Mesenchymal stem cell (in vitro differentiated cells and primary cell): ENCODE data around the gene USP20.
A peak's percentile ranks its signal among the peaks of the same experiment; 100 is the strongest.

Experiments
- DNase-seq: peaks from one replicate; pipeline ENCODE4 v3.0.0-alpha.2; 2013
- H2AFZ ChIP-seq: one replicate; pipeline ENCODE4 v1.6.1; 2013; ENCODE audit warnings: low read depth, mild to moderate bottlenecking, control low read depth, inconsistent platforms, low read length, moderate library complexity
- H2AK5ac ChIP-seq: 2 replicates; pipeline ENCODE4 v1.6.1; 2013; ENCODE audit warnings: low read length, moderate library complexity, mild to moderate bottlenecking, inconsistent platforms; ENCODE audit not compliant: severe bottlenecking
- H2BK120ac ChIP-seq: one replicate; pipeline ENCODE4 v1.6.1; 2013; ENCODE audit warnings: low read depth, mild to moderate bottlenecking, inconsistent platforms, low read length, moderate library complexity
- H2BK12ac ChIP-seq, 2 experiments: one replicate each; pipeline ENCODE4 v1.6.1; 2013; ENCODE audit warnings: inconsistent platforms in 2 of 2, low read length in 2 of 2, mild to moderate bottlenecking in 2 of 2, moderate library complexity in 2 of 2, control low read depth in 1 of 2
- H2BK15ac ChIP-seq: one replicate; pipeline ENCODE4 v1.6.1; 2013; ENCODE audit warnings: mild to moderate bottlenecking, low read depth, inconsistent platforms; ENCODE audit not compliant: poor library complexity, severe bottlenecking
- H2BK5ac ChIP-seq: 2 replicates; pipeline ENCODE4 v1.6.1; 2013; ENCODE audit warnings: low read depth, mild to moderate bottlenecking, low read length, control low read depth, inconsistent platforms; ENCODE audit not compliant: poor library complexity, severe bottlenecking
- H3K14ac ChIP-seq, 2 experiments: one replicate each; pipeline ENCODE4 v1.6.1; 2013; ENCODE audit warnings: inconsistent platforms in 2 of 2, low read length in 2 of 2, control low read depth in 1 of 2, mild to moderate bottlenecking in 1 of 2, moderate library complexity in 1 of 2
- H3K18ac ChIP-seq, 2 experiments: one replicate each; pipeline ENCODE4 v1.6.1; 2013; ENCODE audit warnings: inconsistent platforms in 2 of 2, low read length in 2 of 2, control low read depth in 1 of 2, low read depth in 1 of 2, mild to moderate bottlenecking in 1 of 2
- H3K23ac ChIP-seq, 2 experiments: one replicate each; pipeline ENCODE4 v1.6.1; 2013; ENCODE audit warnings: inconsistent platforms in 2 of 2, low read length in 2 of 2, mild to moderate bottlenecking in 2 of 2, moderate library complexity in 2 of 2, control low read depth in 1 of 2
- H3K27ac ChIP-seq: 2 replicates; pipeline ENCODE4 v1.5.1; 2013; ENCODE audit warnings: mild to moderate bottlenecking, moderate library complexity, low read length, control low read depth, inconsistent platforms; ENCODE audit not compliant: poor library complexity, severe bottlenecking
- H3K27me3 ChIP-seq, 2 experiments: 2 replicates each; pipeline versions ENCODE4 v1.6.1 to v1.7.0; 2013; ENCODE audit warnings: low read length in 2 of 2, mild to moderate bottlenecking in 2 of 2, moderate library complexity in 2 of 2, control low read depth in 1 of 2, inconsistent platforms in 1 of 2; ENCODE audit not compliant: control insufficient read depth in 1 of 2, insufficient read depth in 1 of 2
- H3K36me3 ChIP-seq, 2 experiments: 2 replicates each; pipeline versions ENCODE4 v1.6.1 to v1.7.0; 2013; ENCODE audit warnings: low read length in 2 of 2, control low read depth in 1 of 2, inconsistent platforms in 1 of 2, low read depth in 1 of 2, mild to moderate bottlenecking in 1 of 2; ENCODE audit not compliant: insufficient read depth in 2 of 2, control insufficient read depth in 1 of 2
- H3K4ac ChIP-seq, 2 experiments: one replicate each; pipeline ENCODE4 v1.6.1; 2013; ENCODE audit warnings: inconsistent platforms in 2 of 2, low read length in 2 of 2, mild to moderate bottlenecking in 2 of 2, moderate library complexity in 2 of 2, control low read depth in 1 of 2, low read depth in 1 of 2
- H3K4me1 ChIP-seq: 2 replicates; pipeline ENCODE4 v1.6.1; 2013; ENCODE audit warnings: low read depth, low read length, control low read depth; ENCODE audit not compliant: control insufficient read depth, insufficient read depth
- H3K4me2 ChIP-seq: 2 replicates; pipeline ENCODE4 v1.6.1; 2013; ENCODE audit warnings: low read length, mild to moderate bottlenecking, inconsistent platforms; ENCODE audit not compliant: poor library complexity, severe bottlenecking
- H3K4me3 ChIP-seq, 2 experiments: 2 replicates each; pipeline versions ENCODE4 v1.5.1 to v1.7.0; 2013; ENCODE audit warnings: low read length in 2 of 2, mild to moderate bottlenecking in 2 of 2, control low read depth in 1 of 2, low read depth in 1 of 2; ENCODE audit not compliant: insufficient read depth in 1 of 2
- H3K79me1 ChIP-seq: replicated peaks from 2 replicates; pipeline ENCODE4 v1.6.1; 2013; ENCODE audit warnings: mild to moderate bottlenecking, control low read depth, low read length, inconsistent platforms; ENCODE audit not compliant: poor library complexity, severe bottlenecking
- H3K9ac ChIP-seq: 2 replicates; pipeline ENCODE4 v1.7.0; 2013; ENCODE audit warnings: mild to moderate bottlenecking, low read length, moderate library complexity
- H3K9me3 ChIP-seq: 2 replicates; pipeline ENCODE4 v1.7.0; 2013; ENCODE audit warnings: mild to moderate bottlenecking, low read length; ENCODE audit not compliant: control insufficient read depth
- H4K8ac ChIP-seq: one replicate; pipeline ENCODE4 v1.6.1; 2013; ENCODE audit warnings: inconsistent platforms, mild to moderate bottlenecking, low read length, moderate library complexity
- H4K91ac ChIP-seq: one replicate; pipeline ENCODE4 v1.6.1; 2013; ENCODE audit warnings: mild to moderate bottlenecking, low read length, inconsistent platforms
- WGBS: methylation state at CpG from one replicate; pipeline ENCODE4 v1.1.7; 2013; ENCODE audit warnings: mixed read lengths; 5-methylcytosine and 5-hydroxymethylcytosine counted together

Gene USP20

GRCh38 chr9:129822898-129823541 lies 12.2 kb upstream of the USP20 start:
- peak overlapping the region; percentile 76 to 86 for H3K18ac ChIP-seq
- 24% methylated on average over 25 of the region's 26 CpGs for WGBS
- no peak overlapping the region for H3K23ac ChIP-seq

GRCh38 chr9:129823542-129823934 lies 11.7 kb upstream of the USP20 start:
- H3K4me2 ChIP-seq: no peak overlapping the region
- no peaks in the 10 kb centered on the region for H3K27me3 ChIP-seq
- no peak overlapping the region for H2AFZ ChIP-seq
- H3K4me3 ChIP-seq: peak overlapping the region; percentile 81 to 82
- peak overlapping the region; percentile 35 for H3K27ac ChIP-seq
- peaks cover 20% of the 10 kb centered on the region for H3K79me1 ChIP-seq
- H3K23ac ChIP-seq: no peak overlapping the region
- no peak overlapping the region for H3K14ac ChIP-seq
- DNase-seq: no peak
- H4K8ac ChIP-seq: peak overlapping the region; percentile 86
- no peak overlapping the region for H2BK12ac ChIP-seq
- H3K9ac ChIP-seq: peak overlapping the region; percentile 87
- peak overlapping the region; percentile 34 for H2BK15ac ChIP-seq
- no peak overlapping the region for H2BK5ac ChIP-seq
- no peaks in the 10 kb centered on the region for H3K9me3 ChIP-seq
- no peak overlapping the region for H2AK5ac ChIP-seq
- WGBS: 1% methylated on average over 10 of the region's 15 CpGs
- H2BK120ac ChIP-seq: peak overlapping the region; percentile 88
- peak overlapping the region; percentile 84 to 91 for H3K18ac ChIP-seq
- peaks cover 39 to 56% of the 10 kb centered on the region in 2 experiments for H3K36me3 ChIP-seq
- H3K4me1 ChIP-seq: peaks cover 6% of the 10 kb centered on the region
- H3K4ac ChIP-seq: peak overlapping the region; percentile 32 to 66
- H4K91ac ChIP-seq: peak overlapping the region; percentile 94

More at GRCh38 chr9:129822898-129823541, 12.2 kb upstream of the USP20 start:
- Histone ChIP-seq H4K8ac (peak overlapping the region; percentile 70), H3K9me3 (no peaks in the 10 kb centered on the region), H3K36me3 (peaks cover 39 to 57% of the 10 kb centered on the region in 2 experiments), H4K91ac (peak overlapping the region; percentile 1), H2AFZ (no peak overlapping the region), H3K9ac (peak overlapping the region; percentile 80), H2BK5ac (no peak overlapping the region), H3K4me3 (peak overlapping the region; percentile 81), H2BK12ac (no peak overlapping the region), H3K14ac (peak overlapping the region in 1 of 2 experiments; percentile 31), H3K4me2 (peak overlapping the region; percentile 87), H2BK120ac (peak overlapping the region; percentile 88), H3K4ac (peak overlapping the region in 1 of 2 experiments; percentile 85), H3K79me1 (peaks cover 24% of the 10 kb centered on the region), H2AK5ac (no peak overlapping the region), H3K4me1 (peaks cover 6% of the 10 kb centered on the region), H3K27ac (peak overlapping the region; percentile 59), H3K27me3 (no peaks in the 10 kb centered on the region), H2BK15ac (no peak overlapping the region)
- peak; percentile 68 for DNase-seq

- Histone ChIP-seq H3K4me1 (peaks cover 6% of the 10 kb centered on the region), H2BK15ac (peak within 1 kb of the TSS; percentile 34), H4K8ac (peak within 1 kb of the TSS; percentile 86), H2AFZ (peak within 1 kb of the TSS; percentile 39), H3K27me3 (no peaks in the 10 kb centered on the region), H3K36me3 (peaks cover 39 to 56% of the 10 kb centered on the region in 2 experiments), H3K9ac (peak within 1 kb of the TSS; percentile 87), H4K91ac (peak within 1 kb of the TSS; percentile 94), H3K18ac (peak within 1 kb of the TSS; percentile 84 to 91), H2BK12ac (no peak within 1 kb of the TSS), H3K4ac (peak within 1 kb of the TSS; percentile 32 to 85), H3K4me3 (peak within 1 kb of the TSS; percentile 81 to 82), H3K4me2 (peak within 1 kb of the TSS; percentile 87), H2BK5ac (no peak within 1 kb of the TSS), H3K9me3 (no peaks in the 10 kb centered on the region), H2BK120ac (peak within 1 kb of the TSS; percentile 88), H3K23ac (no peak within 1 kb of the TSS), H3K79me1 (peaks cover 15% of the 10 kb centered on the region), H3K14ac (peak within 1 kb of the TSS in 1 of 2 experiments; percentile 46), H3K27ac (peak within 1 kb of the TSS; percentile 59), H2AK5ac (no peak within 1 kb of the TSS)
- WGBS: 6% methylated on average over 42 of the region's 47 CpGs
- peak; percentile 95 for DNase-seq
Observed at GRCh38 chr9:129823935-129824601, 11.2 kb upstream of the USP20 start, which contains the start of gene TOR1A. TSS of gene TOR1A (minus strand) at chr9:129824136. CDS start at chr9:129824085, 51 bp downstream.

- Histone ChIP-seq H3K27ac (no peak overlapping the region), H3K23ac (no peak overlapping the region), H3K79me1 (peaks cover 7% of the 10 kb centered on the region), H4K91ac (no peak overlapping the region), H2AFZ (no peak overlapping the region), H3K36me3 (peaks cover 42 to 62% of the 10 kb centered on the region in 2 experiments), H3K9ac (no peak overlapping the region), H3K4me1 (peaks cover 6% of the 10 kb centered on the region), H4K8ac (no peak overlapping the region), H3K9me3 (no peaks in the 10 kb centered on the region), H3K4me2 (no peak overlapping the region), H2AK5ac (no peak overlapping the region), H2BK15ac (no peak overlapping the region), H3K27me3 (no peaks in the 10 kb centered on the region), H2BK5ac (no peak overlapping the region), H2BK120ac (no peak overlapping the region), H2BK12ac (no peak overlapping the region), H3K18ac (no peak overlapping the region), H3K14ac (no peak overlapping the region), H3K4ac (no peak overlapping the region), H3K4me3 (no peak overlapping the region)
- no peak for DNase-seq
- 97% methylated on average over 6 of the region's 6 CpGs for WGBS
Observed at GRCh38 chr9:129826344-129826743, 8.9 kb upstream of the USP20 start.
